Stimulated activated naive CD8-positive, alpha-beta T cell treated with anti-CD3 and anti-CD28 coated beads, Interleukin-15, Interleukin-2, amounts not matched to agents 100 ng/mL and 50 ng/mL, for 24 hours (primary cell): Measurements from ENCODE around the gene GFI1B.
"Not testable (repeated sequence)": the region's sequence is repeated elsewhere in the genome, so short reads cannot be mapped to it uniquely, and the experiment has no call there.

Source experiments
- H3K27ac Mint-ChIP-seq: one replicate; pipeline ENCODE4 v1.8.0; 2021; ENCODE audit warnings: mild to moderate bottlenecking, mixed read lengths
- H3K27me3 Mint-ChIP-seq: one replicate; pipeline ENCODE4 v1.8.0; 2021; ENCODE audit warnings: mixed read lengths
- H3K36me3 Mint-ChIP-seq: one replicate; pipeline ENCODE4 v1.8.0; 2021; ENCODE audit warnings: low read depth, mixed read lengths
- H3K4me1 Mint-ChIP-seq: one replicate; pipeline ENCODE4 v1.8.0; 2021; ENCODE audit warnings: low read depth, mixed read lengths
- H3K4me3 Mint-ChIP-seq: one replicate; pipeline ENCODE4 v1.8.0; 2021; ENCODE audit warnings: mild to moderate bottlenecking, mixed read lengths
- H3K9me3 Mint-ChIP-seq: one replicate; pipeline ENCODE4 v1.8.0; 2021; ENCODE audit warnings: mixed read lengths

GFI1B gene

GRCh38 chr9:132994410-132995120 lies 16.1 kb downstream of the GFI1B start:
- Mint-ChIP-seq H3K9me3 (no peaks in the 10 kb centered on the region), H3K4me3 (no peak overlapping the region), H3K36me3 (no peaks in the 10 kb centered on the region), H3K27ac (no peak overlapping the region), H3K27me3 (peaks cover 15% of the 10 kb centered on the region), H3K4me1 (peaks cover 16% of the 10 kb centered on the region)

- no peaks in the 10 kb centered on the region for H3K36me3 Mint-ChIP-seq
- H3K27ac Mint-ChIP-seq = no peak overlapping the region
- no peak overlapping the region for H3K4me3 Mint-ChIP-seq
- peaks cover 16% of the 10 kb centered on the region for H3K4me1 Mint-ChIP-seq
- H3K27me3 Mint-ChIP-seq = peaks cover 18% of the 10 kb centered on the region
- H3K9me3 Mint-ChIP-seq = no peaks in the 10 kb centered on the region
Observed at GRCh38 chr9:132995121-132995420, 16.6 kb downstream of the GFI1B start.

GRCh38 chr9:132995879-132996278 lies 17.4 kb downstream of the GFI1B start:
- Mint-ChIP-seq H3K27ac (no peak overlapping the region), H3K9me3 (no peaks in the 10 kb centered on the region), H3K4me1 (peaks cover 16% of the 10 kb centered on the region), H3K27me3 (peaks cover 20% of the 10 kb centered on the region), H3K36me3 (no peaks in the 10 kb centered on the region), H3K4me3 (no peak overlapping the region)

- H3K27ac Mint-ChIP-seq = no peak overlapping the region
- no peak overlapping the region for H3K4me3 Mint-ChIP-seq
- H3K27me3 Mint-ChIP-seq = peaks cover 20% of the 10 kb centered on the region
- H3K4me1 Mint-ChIP-seq = peaks cover 14% of the 10 kb centered on the region
- no peaks in the 10 kb centered on the region for H3K36me3 Mint-ChIP-seq
- H3K9me3 Mint-ChIP-seq = no peaks in the 10 kb centered on the region
Observed at GRCh38 chr9:132996526-132996925, 18.0 kb downstream of the GFI1B start.

- peaks cover 5% of the 10 kb centered on the region for H3K4me1 Mint-ChIP-seq
Observed at GRCh38 chr9:132997591-132997990, 19.1 kb downstream of the GFI1B start.

GRCh38 chr9:132998221-132998620 lies 19.7 kb downstream of the GFI1B start:
- not testable (repeated sequence) for H3K27ac Mint-ChIP-seq, H3K36me3 Mint-ChIP-seq, H3K4me1 Mint-ChIP-seq, H3K9me3 Mint-ChIP-seq, H3K4me3 Mint-ChIP-seq
- peaks cover 25% of the 10 kb centered on the region for H3K27me3 Mint-ChIP-seq

More at GRCh38 chr9:132997591-132997990, 19.1 kb downstream of the GFI1B start:
- no peak overlapping the region for H3K4me3 Mint-ChIP-seq
- peaks cover 21% of the 10 kb centered on the region for H3K27me3 Mint-ChIP-seq
- no peaks in the 10 kb centered on the region for H3K9me3 Mint-ChIP-seq
- no peak overlapping the region for H3K27ac Mint-ChIP-seq
- no peaks in the 10 kb centered on the region for H3K36me3 Mint-ChIP-seq

GRCh38 chr9:132998831-132999635 lies 20.5 kb downstream of the GFI1B start:
- H3K9me3 Mint-ChIP-seq = no peaks in the 10 kb centered on the region

GRCh38 chr9:133002147-133003070 lies 23.9 kb downstream of the GFI1B start:
- Mint-ChIP-seq H3K9me3 (no peaks in the 10 kb centered on the region), H3K4me3 (no peak overlapping the region), H3K36me3 (no peaks in the 10 kb centered on the region), H3K27me3 (peaks cover 39% of the 10 kb centered on the region), H3K27ac (peak overlapping the region; percentile 9), H3K4me1 (no peaks in the 10 kb centered on the region)

More at GRCh38 chr9:132998831-132999635, 20.5 kb downstream of the GFI1B start:
- Mint-ChIP-seq H3K27me3 (peaks cover 30% of the 10 kb centered on the region), H3K36me3 (no peaks in the 10 kb centered on the region), H3K27ac (no peak overlapping the region), H3K4me3 (no peak overlapping the region), H3K4me1 (peaks cover 5% of the 10 kb centered on the region)

GRCh38 chr9:133003071-133003461 lies 24.6 kb downstream of the GFI1B start:
- Mint-ChIP-seq H3K27ac (no peak overlapping the region), H3K36me3 (no peaks in the 10 kb centered on the region), H3K27me3 (peaks cover 41% of the 10 kb centered on the region)

GRCh38 chr9:133003671-133004090 lies 25.2 kb downstream of the GFI1B start:
- Mint-ChIP-seq H3K27me3 (peaks cover 43% of the 10 kb centered on the region), H3K4me1 (no peaks in the 10 kb centered on the region)

More at GRCh38 chr9:133003071-133003461, 24.6 kb downstream of the GFI1B start:
- H3K4me3 Mint-ChIP-seq = no peak overlapping the region
- H3K4me1 Mint-ChIP-seq = no peaks in the 10 kb centered on the region
- no peaks in the 10 kb centered on the region for H3K9me3 Mint-ChIP-seq

GRCh38 chr9:133004091-133004998 lies 25.9 kb downstream of the GFI1B start:
- no peak overlapping the region for H3K27ac Mint-ChIP-seq

More at GRCh38 chr9:133003671-133004090, 25.2 kb downstream of the GFI1B start:
- Mint-ChIP-seq H3K9me3 (no peaks in the 10 kb centered on the region), H3K27ac (no peak overlapping the region), H3K4me3 (no peak overlapping the region), H3K36me3 (no peaks in the 10 kb centered on the region)

GRCh38 chr9:133004999-133005760 lies 26.7 kb downstream of the GFI1B start:
- H3K36me3 Mint-ChIP-seq = no peaks in the 10 kb centered on the region
- H3K4me3 Mint-ChIP-seq = no peak overlapping the region
- no peak overlapping the region for H3K27ac Mint-ChIP-seq
- peaks cover 46% of the 10 kb centered on the region for H3K27me3 Mint-ChIP-seq
- no peaks in the 10 kb centered on the region for H3K9me3 Mint-ChIP-seq
- no peaks in the 10 kb centered on the region for H3K4me1 Mint-ChIP-seq

More at GRCh38 chr9:133004091-133004998, 25.9 kb downstream of the GFI1B start:
- no peaks in the 10 kb centered on the region for H3K4me1 Mint-ChIP-seq
- no peaks in the 10 kb centered on the region for H3K9me3 Mint-ChIP-seq
- peaks cover 47% of the 10 kb centered on the region for H3K27me3 Mint-ChIP-seq
- H3K4me3 Mint-ChIP-seq = no peak overlapping the region
- H3K36me3 Mint-ChIP-seq = no peaks in the 10 kb centered on the region

- no peak overlapping the region for H3K27ac Mint-ChIP-seq
- H3K4me1 Mint-ChIP-seq = no peaks in the 10 kb centered on the region
- H3K27me3 Mint-ChIP-seq = peaks cover 41% of the 10 kb centered on the region
- H3K36me3 Mint-ChIP-seq = no peaks in the 10 kb centered on the region
- H3K9me3 Mint-ChIP-seq = no peaks in the 10 kb centered on the region
- no peak overlapping the region for H3K4me3 Mint-ChIP-seq
Observed at GRCh38 chr9:133005957-133006356, 27.5 kb downstream of the GFI1B start.
